ENCODE measurements around the gene DFFA.
A peak's percentile ranks its signal among the peaks of the same experiment; 100 is the strongest.

GRCh38 chr1:10494754-10495474 is 22.6 kb upstream of the DFFA start:
- TF ChIP-seq, protein P1, sequence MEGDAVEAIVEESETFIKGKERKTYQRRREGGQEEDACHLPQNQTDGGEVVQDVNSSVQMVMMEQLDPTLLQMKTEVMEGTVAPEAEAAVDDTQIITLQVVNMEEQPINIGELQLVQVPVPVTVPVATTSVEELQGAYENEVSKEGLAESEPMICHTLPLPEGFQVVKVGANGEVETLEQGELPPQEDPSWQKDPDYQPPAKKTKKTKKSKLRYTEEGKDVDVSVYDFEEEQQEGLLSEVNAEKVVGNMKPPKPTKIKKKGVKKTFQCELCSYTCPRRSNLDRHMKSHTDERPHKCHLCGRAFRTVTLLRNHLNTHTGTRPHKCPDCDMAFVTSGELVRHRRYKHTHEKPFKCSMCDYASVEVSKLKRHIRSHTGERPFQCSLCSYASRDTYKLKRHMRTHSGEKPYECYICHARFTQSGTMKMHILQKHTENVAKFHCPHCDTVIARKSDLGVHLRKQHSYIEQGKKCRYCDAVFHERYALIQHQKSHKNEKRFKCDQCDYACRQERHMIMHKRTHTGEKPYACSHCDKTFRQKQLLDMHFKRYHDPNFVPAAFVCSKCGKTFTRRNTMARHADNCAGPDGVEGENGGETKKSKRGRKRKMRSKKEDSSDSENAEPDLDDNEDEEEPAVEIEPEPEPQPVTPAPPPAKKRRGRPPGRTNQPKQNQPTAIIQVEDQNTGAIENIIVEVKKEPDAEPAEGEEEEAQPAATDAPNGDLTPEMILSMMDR (IDR thresholded peaks at IDR 0.05), result peak; percentile 95
- TF ChIP-seq EZH2phosphoT487 (IDR thresholded peaks at IDR 0.05), result no peak

All from neural progenitor cell (in vitro differentiated cells).